ENCODE measurements around the gene PLEKHA7.

DNA sequence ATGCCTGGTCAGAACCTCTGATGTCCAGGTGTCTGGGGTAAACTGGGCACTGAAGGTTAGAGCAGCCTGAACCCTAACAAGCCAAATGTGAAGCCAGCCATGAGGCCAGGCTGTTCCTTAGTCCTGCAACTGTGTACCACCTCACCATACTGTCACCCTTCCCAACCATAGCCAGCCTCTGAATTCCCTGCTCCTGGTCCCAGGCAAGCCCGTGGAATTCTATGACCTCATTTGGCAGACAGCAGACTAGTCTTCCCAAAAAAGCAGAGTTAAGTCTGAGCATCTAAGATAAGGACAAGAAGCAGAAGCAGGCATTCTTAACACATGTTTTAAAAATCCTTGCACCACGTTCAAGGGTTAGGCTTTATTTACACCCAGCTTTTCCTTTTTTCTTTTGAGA lies 140.9 kb downstream of the PLEKHA7 start:
- TF ChIP-seq, protein P1, sequence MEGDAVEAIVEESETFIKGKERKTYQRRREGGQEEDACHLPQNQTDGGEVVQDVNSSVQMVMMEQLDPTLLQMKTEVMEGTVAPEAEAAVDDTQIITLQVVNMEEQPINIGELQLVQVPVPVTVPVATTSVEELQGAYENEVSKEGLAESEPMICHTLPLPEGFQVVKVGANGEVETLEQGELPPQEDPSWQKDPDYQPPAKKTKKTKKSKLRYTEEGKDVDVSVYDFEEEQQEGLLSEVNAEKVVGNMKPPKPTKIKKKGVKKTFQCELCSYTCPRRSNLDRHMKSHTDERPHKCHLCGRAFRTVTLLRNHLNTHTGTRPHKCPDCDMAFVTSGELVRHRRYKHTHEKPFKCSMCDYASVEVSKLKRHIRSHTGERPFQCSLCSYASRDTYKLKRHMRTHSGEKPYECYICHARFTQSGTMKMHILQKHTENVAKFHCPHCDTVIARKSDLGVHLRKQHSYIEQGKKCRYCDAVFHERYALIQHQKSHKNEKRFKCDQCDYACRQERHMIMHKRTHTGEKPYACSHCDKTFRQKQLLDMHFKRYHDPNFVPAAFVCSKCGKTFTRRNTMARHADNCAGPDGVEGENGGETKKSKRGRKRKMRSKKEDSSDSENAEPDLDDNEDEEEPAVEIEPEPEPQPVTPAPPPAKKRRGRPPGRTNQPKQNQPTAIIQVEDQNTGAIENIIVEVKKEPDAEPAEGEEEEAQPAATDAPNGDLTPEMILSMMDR (conservative IDR thresholded peaks at IDR 0.05; ENCODE audit: low read length), result no peak
- TF ChIP-seq EZH2phosphoT487 (IDR thresholded peaks at IDR 0.05; ENCODE audit: borderline replicate concordance, low read depth, low read length), result no peak
